ENCODE results near the gene SLC6A18.

DNA sequence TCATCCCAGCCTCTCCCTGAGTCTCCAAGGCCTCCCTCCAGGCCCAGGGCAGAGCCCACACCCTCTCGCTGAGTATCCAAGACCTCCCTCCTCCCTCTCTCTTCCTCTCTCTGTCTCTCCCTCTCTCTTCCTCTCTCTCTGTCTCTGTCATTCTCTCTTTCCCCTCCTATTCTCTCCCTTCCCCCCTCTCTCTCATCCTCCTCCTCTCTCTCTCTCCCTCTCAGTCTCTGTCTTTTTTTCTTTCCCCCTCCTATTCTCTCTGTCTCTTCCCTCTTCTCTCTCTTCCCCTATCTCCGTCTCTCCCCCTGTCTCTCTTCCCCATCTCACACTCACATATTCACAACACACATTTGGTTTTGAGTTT is 15.7 kb upstream of the SLC6A18 start:
- TF ChIP-seq EZH2 (IDR thresholded peaks at IDR 0.05) (no peak), POLR2AphosphoS5 (IDR thresholded peaks at IDR 0.05; ENCODE audit: borderline replicate concordance, low read depth, low read length) (no peak), FOXP2 (optimal IDR thresholded peaks at IDR 0.05; ENCODE audit: control extremely low read depth, extremely low read length, insufficient read depth) (no peak)

All from SK-N-MC (cell line).